NT2/D1 (cell line): ENCODE results near the gene FAM98C.

Source experiments
- DNase-seq: peaks from one replicate; pipeline ENCODE4 v3.0.0-alpha.2; 2011; ENCODE audit warnings: low read depth, low spot score
- H3K27me3 ChIP-seq: 2 replicates; pipeline ENCODE4 v1.6.0; 2011; ENCODE audit warnings: mild to moderate bottlenecking; ENCODE audit not compliant: insufficient read length, insufficient read depth
- H3K36me3 ChIP-seq: 2 replicates; pipeline ENCODE4 v1.6.1; 2011; ENCODE audit warnings: mild to moderate bottlenecking, low read length, mixed read lengths; ENCODE audit not compliant: insufficient read depth, insufficient read length
- H3K4me1 ChIP-seq: 2 replicates; pipeline ENCODE4 v1.5.1; 2011; ENCODE audit not compliant: insufficient read depth, insufficient read length
- H3K4me3 ChIP-seq: 2 replicates; pipeline ENCODE4 v1.5.1; 2011; ENCODE audit warnings: low read depth; ENCODE audit not compliant: insufficient read length
- H3K9ac ChIP-seq: 2 replicates; pipeline ENCODE4 v1.6.0; 2011; ENCODE audit warnings: low read depth; ENCODE audit not compliant: insufficient read length
- H3K9me3 ChIP-seq: 2 replicates; pipeline ENCODE4 v1.5.1; 2011; ENCODE audit warnings: mild to moderate bottlenecking, low read length; ENCODE audit not compliant: insufficient read depth
- SUZ12 ChIP-seq: IDR thresholded peaks from 2 replicates; pipeline ENCODE4 v1.6.1; 2011; ENCODE audit not compliant: insufficient read length, insufficient read depth; ENCODE audit errors: extremely low read depth
- YY1 ChIP-seq: IDR thresholded peaks from 2 replicates; pipeline ENCODE4 v1.6.1; 2011; ENCODE audit not compliant: insufficient read length, insufficient read depth
- ZNF274 ChIP-seq: IDR thresholded peaks from 2 replicates; pipeline ENCODE4 v1.6.1; 2011; ENCODE audit warnings: mild to moderate bottlenecking, low read depth, low read length

FAM98C gene

GRCh38 chr19:38387550-38388348, 15.1 kb upstream of the FAM98C start, which contains the start of gene GGN:
Gene GGN, minus strand, starts transcription at chr19:38388034. Its CDS starts 773 bp downstream, at chr19:38387261.
- no peak for TF ChIP-seq ZNF274
- no peak for TF ChIP-seq SUZ12
- TF ChIP-seq YY1 = no peak
- no peaks in the 10 kb centered on the region for H3K27me3 ChIP-seq
- no peaks in the 10 kb centered on the region for H3K9me3 ChIP-seq
- peaks cover 12% of the 10 kb centered on the region for H3K4me1 ChIP-seq
- H3K36me3 ChIP-seq = peaks cover 33% of the 10 kb centered on the region
- peak within 1 kb of the TSS; percentile 84 for H3K4me3 ChIP-seq
- peak; percentile 87 for DNase-seq
- H3K9ac ChIP-seq = peak within 1 kb of the TSS; percentile 79

GRCh38 chr19:38388349-38389100, 14.4 kb upstream of the FAM98C start, which contains the start of gene SPRED3:
Gene SPRED3, plus strand, starts transcription at chr19:38388697. Its CDS starts 1,606 bp downstream, at chr19:38390303.
- Histone ChIP-seq H3K4me1 (peaks cover 12% of the 10 kb centered on the region), H3K9ac (peak within 1 kb of the TSS; percentile 79), H3K4me3 (peak within 1 kb of the TSS; percentile 84), H3K27me3 (no peaks in the 10 kb centered on the region), H3K36me3 (peaks cover 26% of the 10 kb centered on the region), H3K9me3 (no peaks in the 10 kb centered on the region)
- DNase-seq = peak; percentile 33
- no peak for TF ChIP-seq YY1
- TF ChIP-seq ZNF274 = no peak
- no peak for TF ChIP-seq SUZ12

DNA sequence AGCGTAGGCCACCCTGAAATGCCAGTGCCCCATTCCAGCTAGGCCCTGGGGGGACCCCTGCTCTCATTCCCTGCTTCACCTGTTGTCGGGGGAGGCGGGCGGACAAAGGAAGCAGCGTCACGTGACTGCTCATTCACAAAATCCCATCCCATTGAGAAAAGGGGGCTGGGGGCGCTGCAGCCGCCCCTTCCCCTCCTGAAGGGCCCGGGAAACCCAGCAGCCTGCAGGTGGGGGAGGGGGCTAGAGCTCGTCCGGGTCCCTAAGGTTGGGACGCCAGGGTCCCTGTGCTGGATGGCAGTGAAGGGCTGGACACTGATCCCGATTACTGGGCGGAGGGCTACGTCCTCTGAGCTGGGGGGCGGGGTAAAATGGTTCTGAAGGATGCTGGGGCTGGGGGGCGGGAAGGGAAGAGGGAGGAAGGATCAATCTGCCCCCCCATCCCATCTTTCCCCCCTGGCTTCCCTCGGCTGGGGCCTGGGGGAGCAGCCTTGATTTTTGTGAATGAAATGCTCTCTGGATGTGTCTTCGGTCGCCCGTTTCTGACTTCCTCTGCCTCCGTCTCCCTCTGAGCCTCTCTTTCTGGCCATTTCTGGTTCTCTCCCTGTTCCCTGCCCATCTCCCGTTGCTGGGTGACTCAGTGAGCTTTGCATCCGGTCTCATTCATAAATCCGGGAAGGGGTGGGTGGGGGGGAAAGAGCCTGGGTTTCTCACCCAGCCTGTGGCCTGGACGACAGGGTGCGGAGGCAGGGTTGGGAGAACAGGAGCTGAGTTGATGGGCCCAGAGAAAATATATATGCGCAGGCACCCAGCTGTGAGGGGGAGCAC, 13.6 kb upstream of the FAM98C start:
- Histone ChIP-seq H3K4me1 (peaks cover 10% of the 10 kb centered on the region), H3K9me3 (no peaks in the 10 kb centered on the region), H3K4me3 (peak overlapping the region; percentile 84), H3K36me3 (peaks cover 23% of the 10 kb centered on the region), H3K27me3 (no peaks in the 10 kb centered on the region), H3K9ac (peak overlapping the region; percentile 79)
- no peak for DNase-seq
- no peak for TF ChIP-seq ZNF274
- no peak for TF ChIP-seq YY1
- no peak for TF ChIP-seq SUZ12

DNA sequence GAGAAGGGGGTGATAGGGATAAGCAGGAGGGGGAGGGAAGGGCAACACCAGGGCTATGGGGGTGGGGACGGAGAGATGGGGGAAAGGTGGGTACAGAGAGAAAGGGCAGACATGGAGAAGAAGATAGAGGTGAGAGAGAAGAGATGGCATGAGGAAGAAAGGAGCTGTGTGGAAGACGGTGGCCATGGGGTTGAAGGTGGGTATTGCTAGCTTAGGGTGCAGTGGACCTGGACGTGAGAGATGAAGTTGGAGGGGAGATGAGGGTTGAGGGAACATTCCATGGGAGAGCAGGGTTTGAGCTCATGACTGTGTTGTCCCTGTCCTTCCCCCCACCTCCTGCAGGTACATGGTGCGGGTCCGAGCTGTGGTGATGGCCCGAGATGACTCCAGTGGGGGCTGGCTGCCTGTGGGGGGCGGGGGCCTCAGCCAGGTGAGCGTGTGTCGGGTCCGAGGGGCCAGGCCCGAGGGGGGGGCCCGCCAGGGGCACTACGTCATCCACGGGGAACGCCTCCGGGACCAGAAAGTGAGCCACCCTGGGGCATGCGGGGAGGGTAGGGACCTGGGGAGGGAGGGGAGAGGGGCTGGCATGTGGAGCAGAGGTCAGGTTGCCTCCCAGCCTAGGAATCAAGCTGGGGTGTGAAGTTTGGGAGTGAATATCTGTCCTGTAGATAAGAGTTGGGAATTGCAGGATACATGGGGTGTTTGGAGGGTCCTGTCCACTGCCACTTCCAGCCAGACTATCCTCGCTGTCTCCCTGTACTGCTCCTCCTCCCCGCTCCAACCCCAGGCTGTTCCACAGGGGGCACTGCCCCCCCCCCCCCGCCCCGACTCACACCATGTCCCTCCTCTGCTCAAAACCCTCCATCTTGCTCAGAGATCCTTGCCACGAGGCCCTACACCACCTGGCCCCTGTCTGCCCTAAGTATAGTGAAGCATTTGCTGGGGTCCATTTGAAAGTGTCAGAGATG, 12.7 kb upstream of the FAM98C start:
- no peak overlapping the region for H3K4me3 ChIP-seq
- H3K9ac ChIP-seq = peak overlapping the region; percentile 44
- H3K4me1 ChIP-seq = peaks cover 7% of the 10 kb centered on the region
- DNase-seq = no peak
- H3K36me3 ChIP-seq = peaks cover 18% of the 10 kb centered on the region
- no peak for TF ChIP-seq SUZ12
- TF ChIP-seq ZNF274 = no peak
- no peak for TF ChIP-seq YY1
- no peaks in the 10 kb centered on the region for H3K27me3 ChIP-seq
- H3K9me3 ChIP-seq = no peaks in the 10 kb centered on the region

GRCh38 chr19:38391911-38392464, 10.9 kb upstream of the FAM98C start:
- DNase-seq = no peak
- TF ChIP-seq ZNF274 (no peak), SUZ12 (no peak), YY1 (no peak)
- H3K36me3 ChIP-seq = peaks cover 11% of the 10 kb centered on the region
- H3K4me3 ChIP-seq = no peak overlapping the region
- peak overlapping the region; percentile 33 for H3K9ac ChIP-seq
- H3K4me1 ChIP-seq = peaks cover 7% of the 10 kb centered on the region
- H3K9me3 ChIP-seq = no peaks in the 10 kb centered on the region
- H3K27me3 ChIP-seq = no peaks in the 10 kb centered on the region
